H7 (cell line): ENCODE data around the gene PLIN3. TPM values are rescaled to one million over a fixed set of nuclear protein-coding genes. Genes with fewer than 3 reads are reported as not detected.
"Not testable (repeated sequence)": the region's sequence is repeated elsewhere in the genome, so short reads cannot be mapped to it uniquely, and the experiment has no call there.

Experiments
- DNase-seq: peaks from one replicate; pipeline ENCODE4 v3.0.0; 2012
- H3K27me3 ChIP-seq: 2 replicates; pipeline ENCODE4 v1.6.0; 2011; ENCODE audit warnings: mild to moderate bottlenecking, low read length; ENCODE audit not compliant: control insufficient read depth, insufficient read depth
- H3K36me3 ChIP-seq: replicated peaks from 2 replicates; pipeline ENCODE4 v1.5.1; 2011; ENCODE audit warnings: low read length; ENCODE audit not compliant: control insufficient read depth, insufficient read depth
- H3K4me3 ChIP-seq: 2 replicates; pipeline ENCODE4 v1.5.1; 2011; ENCODE audit warnings: low read depth, mild to moderate bottlenecking, control low read depth, low read length, moderate library complexity; ENCODE audit not compliant: insufficient read depth
- total RNA-seq: library from RNA; depleted of rRNA; stranded (reverse); fragments of >200 nt; shearing (Covaris generic); gene quantifications from 2 replicates; pipeline ENCODE4 v1.2.3, GENCODE V29; 2014

PLIN3 gene
- total RNA-seq, 1 experiment from 2014 or later: 95.2 TPM

- H3K36me3 ChIP-seq: no peaks in the 10 kb centered on the region
- peak; percentile 52 for DNase-seq
- H3K27me3 ChIP-seq: peaks cover 2% of the 10 kb centered on the region; the same call in 1 of the 2 replicates
- no peak overlapping the region for H3K4me3 ChIP-seq
Measured at GRCh38 chr19:4816202-4816949, 51.1 kb downstream of the PLIN3 start.

- Histone ChIP-seq H3K36me3 (no peaks in the 10 kb centered on the region), H3K27me3 (peaks cover 2% of the 10 kb centered on the region; the same call in 1 of the 2 replicates), H3K4me3 (no peak overlapping the region)
- peak; percentile 98 for DNase-seq
Measured at GRCh38 chr19:4815426-4816201, 51.9 kb downstream of the PLIN3 start.

DNA sequence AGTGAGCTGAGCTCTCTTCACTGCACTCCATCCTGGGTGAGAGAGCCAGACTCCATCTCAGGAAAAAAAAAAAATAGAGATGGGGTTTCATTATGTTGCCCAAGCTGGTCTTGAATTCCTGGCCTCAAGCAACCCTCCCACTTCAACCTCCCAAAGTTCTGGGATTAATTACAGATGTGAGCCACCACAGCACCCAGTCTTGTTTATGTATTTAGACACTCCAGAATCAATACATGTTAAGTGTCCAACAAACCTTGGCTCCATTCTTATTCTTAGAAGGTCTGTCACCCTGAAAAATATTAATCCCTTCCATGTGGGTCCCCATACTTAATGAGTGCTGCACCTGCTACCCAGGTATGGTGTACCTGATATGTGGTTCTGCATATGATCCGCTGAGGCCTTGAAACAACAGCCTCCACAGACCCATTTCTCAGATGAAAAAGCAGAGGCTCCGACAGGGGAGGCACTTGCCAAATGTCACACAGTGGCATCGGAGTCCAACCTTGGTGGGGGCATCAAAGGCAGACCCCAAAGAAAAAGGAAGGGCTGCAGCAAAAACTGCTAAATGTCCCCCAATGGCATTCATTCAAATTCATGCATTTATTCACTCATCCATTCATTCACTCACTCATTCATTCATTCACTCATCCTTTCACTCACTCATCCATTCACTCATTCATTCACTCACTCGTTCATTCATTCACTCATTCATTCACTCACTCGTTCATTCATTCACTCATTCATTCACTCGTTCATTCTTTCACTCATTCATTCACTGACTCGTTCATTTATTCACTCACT, 52.6 kb downstream of the PLIN3 start:
- peaks cover 2% of the 10 kb centered on the region; the same call in 1 of the 2 replicates for H3K27me3 ChIP-seq
- no peak for DNase-seq
- H3K4me3 ChIP-seq: no peak overlapping the region
- no peaks in the 10 kb centered on the region for H3K36me3 ChIP-seq

GRCh38 chr19:4811328-4812131, 55.9 kb downstream of the PLIN3 start:
- Histone ChIP-seq H3K36me3 (no peaks in the 10 kb centered on the region), H3K4me3 (no peak overlapping the region), H3K27me3 (no peaks in the 10 kb centered on the region; the same call in 1 of the 2 replicates)
- peak; percentile 93 for DNase-seq

- no peak overlapping the region for H3K4me3 ChIP-seq
- no peaks in the 10 kb centered on the region for H3K36me3 ChIP-seq
- H3K27me3 ChIP-seq: no peaks in the 10 kb centered on the region
- DNase-seq: no peak
Measured at GRCh38 chr19:4807188-4807587, 60.3 kb downstream of the PLIN3 start.

- DNase-seq: no peak
Measured at GRCh38 chr19:4806384-4806783, 61.1 kb downstream of the PLIN3 start.

DNA sequence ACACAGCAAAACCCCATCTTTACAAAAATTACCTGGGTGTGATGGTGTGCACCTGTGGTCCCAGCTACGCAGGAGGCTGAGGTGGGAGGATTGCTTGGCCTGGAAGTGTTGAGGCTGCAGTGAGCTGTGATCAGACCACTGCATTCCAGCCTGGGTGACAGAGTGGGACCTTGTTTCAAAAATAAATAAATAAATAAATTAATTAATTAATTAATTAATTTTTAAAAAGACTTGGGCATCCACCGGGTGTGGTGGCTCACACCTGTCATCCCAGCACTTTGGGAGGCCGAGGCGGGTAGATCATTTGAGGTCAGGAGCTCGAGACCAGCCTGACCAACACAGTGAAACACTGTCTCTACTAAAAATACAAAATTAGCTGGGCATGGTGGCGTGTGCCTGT, 62.3 kb downstream of the PLIN3 start:
- DNase-seq, H3K27me3 ChIP-seq, H3K4me3 ChIP-seq, H3K36me3 ChIP-seq: not testable (repeated sequence)

More at GRCh38 chr19:4806384-4806783, 61.1 kb downstream of the PLIN3 start:
- Histone ChIP-seq H3K4me3 (no peak overlapping the region), H3K36me3 (no peaks in the 10 kb centered on the region), H3K27me3 (no peaks in the 10 kb centered on the region)

GRCh38 chr19:4803736-4804695, 63.5 kb downstream of the PLIN3 start:
- H3K4me3 ChIP-seq: no peak overlapping the region
- no peaks in the 10 kb centered on the region for H3K27me3 ChIP-seq
- peak; percentile 96 for DNase-seq
- H3K36me3 ChIP-seq: no peaks in the 10 kb centered on the region

GRCh38 chr19:4802711-4803110, 64.8 kb downstream of the PLIN3 start:
- DNase-seq: no peak
- no peaks in the 10 kb centered on the region for H3K27me3 ChIP-seq
- H3K4me3 ChIP-seq: no peak overlapping the region
- no peaks in the 10 kb centered on the region for H3K36me3 ChIP-seq

GRCh38 chr19:4801085-4801619, 66.3 kb downstream of the PLIN3 start:
- Histone ChIP-seq H3K4me3 (no peak overlapping the region), H3K27me3 (no peaks in the 10 kb centered on the region), H3K36me3 (no peaks in the 10 kb centered on the region)
- no peak for DNase-seq

DNA sequence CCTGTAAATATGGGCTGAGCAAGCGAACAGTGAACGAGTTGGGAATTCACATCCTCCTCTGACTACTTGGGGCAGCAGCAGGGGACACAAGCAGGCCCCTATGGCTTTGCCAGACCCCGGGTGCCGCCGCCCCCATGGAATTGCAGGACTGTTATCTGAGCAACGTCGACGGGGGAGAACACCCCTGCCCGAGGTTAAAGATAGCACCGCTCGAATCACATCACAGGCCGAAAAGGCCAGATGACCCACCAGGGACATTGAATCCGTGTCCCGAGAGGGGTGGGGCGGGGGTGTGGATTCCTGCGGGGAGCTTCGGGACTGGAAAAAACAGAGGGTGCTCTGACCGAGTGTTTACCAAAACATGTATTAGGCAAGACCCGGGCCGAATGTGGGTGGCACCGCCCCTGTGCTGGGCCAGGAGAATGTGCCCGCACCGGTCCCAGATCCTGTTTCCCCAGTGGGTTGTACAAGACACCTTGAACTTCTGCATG, 66.8 kb downstream of the PLIN3 start:
- Histone ChIP-seq H3K36me3 (no peaks in the 10 kb centered on the region), H3K27me3 (no peaks in the 10 kb centered on the region), H3K4me3 (no peak overlapping the region)
- DNase-seq: peak; percentile 48

DNA sequence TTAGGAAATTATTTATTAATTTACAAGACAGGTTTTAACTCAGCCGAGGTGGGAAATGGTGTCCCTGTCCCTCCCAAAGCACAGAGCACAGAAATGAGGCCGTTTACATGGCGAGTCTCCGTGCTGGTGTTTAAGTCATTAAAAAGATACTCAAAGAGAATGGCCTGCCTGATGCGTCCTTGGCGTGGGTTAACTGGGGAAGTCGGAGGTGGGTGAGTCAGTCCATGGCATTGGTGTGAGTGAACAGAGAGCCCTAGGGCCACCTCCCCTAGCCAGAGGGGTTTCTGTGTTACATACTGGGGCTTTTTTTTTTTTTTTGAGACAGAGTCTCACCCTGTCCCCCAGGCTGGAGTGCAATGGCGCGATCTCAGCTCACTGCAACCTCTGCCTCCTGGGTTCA, 72.1 kb downstream of the PLIN3 start:
- H3K27me3 ChIP-seq: no peaks in the 10 kb centered on the region
- DNase-seq: peak; percentile 33
- H3K36me3 ChIP-seq: peaks cover 14% of the 10 kb centered on the region
- H3K4me3 ChIP-seq: no peak overlapping the region

DNA sequence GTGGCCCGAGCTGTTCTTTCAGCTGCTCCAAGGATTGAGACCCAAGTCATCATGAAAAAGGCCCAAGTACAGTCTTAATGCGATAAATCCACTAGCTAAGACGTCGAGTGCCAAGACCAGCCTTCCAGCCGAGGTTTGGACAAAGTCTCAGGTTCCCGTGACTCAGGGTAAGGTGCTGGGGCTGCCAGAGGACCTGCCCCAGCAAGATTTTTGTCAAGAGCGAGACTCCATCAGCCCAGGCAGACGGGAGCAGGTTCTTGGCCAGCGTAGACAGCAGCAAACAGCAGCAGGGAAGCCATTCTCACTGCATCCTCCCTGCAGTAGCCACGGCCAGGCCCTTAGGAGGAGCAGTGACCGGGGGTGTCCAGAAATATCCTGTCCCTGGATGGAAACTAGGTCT, 72.5 kb downstream of the PLIN3 start:
- Histone ChIP-seq H3K27me3 (no peaks in the 10 kb centered on the region), H3K36me3 (peaks cover 14% of the 10 kb centered on the region), H3K4me3 (no peak overlapping the region)
- peak; percentile 11 for DNase-seq
